K562 (cell line): ENCODE results near the gene SPRED2. TPM values are rescaled to one million over a fixed set of nuclear protein-coding genes. Genes with fewer than 3 reads are reported as not detected.

Experiments
- BCL6 ChIP-seq: fragments of 250-450 bp; sonication (Bioruptor Pico); IDR thresholded peaks from 2 replicates; pipeline ENCODE4 v1.4.0; 2020
- BRCA1 ChIP-seq, 2 experiments: fragments of 450-650 bp in 1 of 2; sonication (generic) in 1 of 2; formaldehyde crosslinking in 1 of 2; IDR thresholded peaks; 2 replicates each; pipeline versions ENCODE4 v1.5.0 to v1.6.1; 2017 to 2020; ENCODE audit warnings: mild to moderate bottlenecking in 1 of 2, missing genetic modification reagents in 1 of 2
- DDX20 ChIP-seq: fragments of 450-650 bp; IDR thresholded peaks from 2 replicates; pipeline ENCODE4 v1.6.1; 2016; ENCODE audit warnings: missing genetic modification characterization, low read depth, mild to moderate bottlenecking, missing compliant biosample characterization, moderate library complexity
- DNMT1 ChIP-seq: fragments of 450-650 bp; IDR thresholded peaks from 2 replicates; pipeline ENCODE4 v1.6.1; 2016; ENCODE audit warnings: antibody characterized with exemption, mild to moderate bottlenecking
- HDAC8 ChIP-seq: fragments of 450-650 bp; IDR thresholded peaks from 2 replicates; pipeline ENCODE4 v1.6.1; 2016; ENCODE audit warnings: mild to moderate bottlenecking, missing genetic modification characterization, moderate library complexity, missing compliant biosample characterization
- HNRNPLL ChIP-seq: fragments of 200-400 bp; formaldehyde crosslinking; IDR thresholded peaks from 2 replicates; pipeline ENCODE4 v1.6.1; 2017; ENCODE audit warnings: low read length, low read depth, mild to moderate bottlenecking; ENCODE audit not compliant: poor library complexity, severe bottlenecking
- NR2C2 ChIP-seq, 2 experiments: fragments of 200-800 bp in 1 of 2; sonication (Bioruptor generic) in 1 of 2; sonication (generic) in 1 of 2; formaldehyde crosslinking in 1 of 2; IDR thresholded peaks; 2 replicates each; pipeline versions ENCODE4 v1.6.1 to v1.8.0; 2016 to 2022; ENCODE audit warnings: mild to moderate bottlenecking in 1 of 2, missing compliant biosample characterization in 1 of 2, missing genetic modification characterization in 1 of 2, missing genetic modification reagents in 1 of 2
- NUFIP1 ChIP-seq: fragments of 450-650 bp; IDR thresholded peaks from 2 replicates; pipeline ENCODE4 v1.6.1; 2018; ENCODE audit not compliant: partially characterized antibody
- ZC3H11A ChIP-seq: IDR thresholded peaks from 2 replicates; pipeline ENCODE4 v1.6.1; 2012; ENCODE audit warnings: low read depth, low read length, improper control_type of control experiment
- ZNF124 ChIP-seq: sonication (generic); formaldehyde crosslinking; IDR thresholded peaks from 2 replicates; pipeline ENCODE4 v1.8.1; 2022; ENCODE audit warnings: missing genetic modification reagents
- polyA plus RNA-seq, 8 experiments: library from polyadenylated mRNA; depleted of rRNA in 4 of 8; stranded (reverse) in 5 of 8; unstranded in 3 of 8; fragments of >200 nt; fragmentation: Nextera tagmentation in 2 of 8; fragmentation: Illumina TruSeq in 1 of 8; extraction: Ambion mirVana in 2 of 8; extraction: Trizol in 1 of 8; gene quantifications; 2 replicates each; pipeline versions ENCODE4 v1.2.1 to v1.2.3, GENCODE V29; 2011 to 2014; ENCODE audit warnings: inconsistent platforms in 1 of 8, missing spikeins in 1 of 8
- total RNA-seq, 7 experiments: library from RNA; depleted of rRNA in 6 of 7; stranded (reverse); fragments of >200 nt in 6 of 7; fragmentation: Illumina TruSeq in 2 of 7; extraction: Trizol in 2 of 7; gene quantifications; 2 replicates each; pipeline versions ENCODE4 v1.2.1 to v1.2.3, GENCODE V29; 2011 to 2021; ENCODE audit warnings: low replicate concordance in 1 of 7
- TF ChIP-seq, protein P1 (sequence below), 2 experiments: fragments of 450-650 bp; IDR thresholded peaks; 2 replicates each; pipeline ENCODE4 v1.6.1; 2016; ENCODE audit warnings: mild to moderate bottlenecking in 2 of 2, borderline replicate concordance in 1 of 2, low read depth in 1 of 2, moderate library complexity in 1 of 2
- TF ChIP-seq, protein P2 (sequence below): fragments of 250-450 bp; sonication (Bioruptor Pico); IDR thresholded peaks from 2 replicates; pipeline ENCODE4 v1.5.1; 2021; ENCODE audit warnings: mild to moderate bottlenecking
- TF ChIP-seq, protein P3 (sequence below), 3 experiments: fragments of 200-800 bp in 1 of 3; sonication (Bioruptor generic) in 1 of 3; sonication (generic) in 1 of 3; formaldehyde crosslinking in 1 of 3; IDR thresholded peaks; 2 replicates each; pipeline versions ENCODE4 v1.6.1 to v1.8.0; 2016 to 2022; ENCODE audit warnings: mild to moderate bottlenecking in 2 of 3, missing compliant biosample characterization in 2 of 3, missing genetic modification characterization in 2 of 3, missing genetic modification reagents in 1 of 3

Gene SPRED2
- total and polyA plus RNA-seq, 9 of the 15 experiments (the other 6 are each of a cell fraction or from before 2014, with no cell fraction given) = 4.6 to 50.8 (median 14.1) TPM

DNA sequence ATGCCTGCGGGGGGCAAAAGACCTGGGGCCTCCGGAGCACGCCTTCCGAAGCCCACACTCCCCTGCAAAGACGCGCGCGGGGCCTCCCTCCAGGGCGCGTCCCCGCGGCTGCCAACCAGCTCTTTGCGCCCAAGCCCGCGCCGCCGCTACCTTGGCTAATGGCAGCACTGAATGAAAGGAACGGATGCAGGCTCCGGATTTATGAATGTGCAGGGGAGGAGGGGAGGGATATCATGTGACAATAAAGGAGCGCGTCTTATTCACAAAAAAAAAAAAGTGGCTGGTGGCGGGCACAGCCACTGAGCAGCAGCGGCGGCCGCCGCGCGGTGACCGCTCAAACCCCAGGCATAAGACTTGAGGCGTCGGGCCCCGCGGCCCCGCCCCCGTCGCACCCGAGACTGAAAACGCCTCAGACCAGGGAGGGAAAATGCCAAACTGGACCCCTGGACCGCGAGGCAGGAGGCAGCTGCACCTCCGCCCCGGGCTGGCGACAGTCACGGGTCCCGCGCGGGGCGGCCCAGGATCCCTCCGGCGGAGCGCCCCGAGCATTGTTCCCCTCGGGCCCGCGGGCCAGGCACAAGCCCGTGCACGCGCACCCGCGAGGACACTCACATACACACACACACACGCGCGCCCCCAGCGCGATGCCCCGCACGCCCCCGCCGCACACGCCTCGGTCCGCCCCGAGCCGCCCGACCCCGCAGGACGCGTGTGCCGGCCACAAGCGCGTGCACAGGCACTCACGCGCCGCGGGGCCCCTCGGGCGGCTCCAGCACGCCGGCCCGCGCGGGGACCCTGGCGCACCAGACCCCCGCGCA lies 1.6 kb downstream of the SPRED2 start (continued):
- TF ChIP-seq, protein P1, sequence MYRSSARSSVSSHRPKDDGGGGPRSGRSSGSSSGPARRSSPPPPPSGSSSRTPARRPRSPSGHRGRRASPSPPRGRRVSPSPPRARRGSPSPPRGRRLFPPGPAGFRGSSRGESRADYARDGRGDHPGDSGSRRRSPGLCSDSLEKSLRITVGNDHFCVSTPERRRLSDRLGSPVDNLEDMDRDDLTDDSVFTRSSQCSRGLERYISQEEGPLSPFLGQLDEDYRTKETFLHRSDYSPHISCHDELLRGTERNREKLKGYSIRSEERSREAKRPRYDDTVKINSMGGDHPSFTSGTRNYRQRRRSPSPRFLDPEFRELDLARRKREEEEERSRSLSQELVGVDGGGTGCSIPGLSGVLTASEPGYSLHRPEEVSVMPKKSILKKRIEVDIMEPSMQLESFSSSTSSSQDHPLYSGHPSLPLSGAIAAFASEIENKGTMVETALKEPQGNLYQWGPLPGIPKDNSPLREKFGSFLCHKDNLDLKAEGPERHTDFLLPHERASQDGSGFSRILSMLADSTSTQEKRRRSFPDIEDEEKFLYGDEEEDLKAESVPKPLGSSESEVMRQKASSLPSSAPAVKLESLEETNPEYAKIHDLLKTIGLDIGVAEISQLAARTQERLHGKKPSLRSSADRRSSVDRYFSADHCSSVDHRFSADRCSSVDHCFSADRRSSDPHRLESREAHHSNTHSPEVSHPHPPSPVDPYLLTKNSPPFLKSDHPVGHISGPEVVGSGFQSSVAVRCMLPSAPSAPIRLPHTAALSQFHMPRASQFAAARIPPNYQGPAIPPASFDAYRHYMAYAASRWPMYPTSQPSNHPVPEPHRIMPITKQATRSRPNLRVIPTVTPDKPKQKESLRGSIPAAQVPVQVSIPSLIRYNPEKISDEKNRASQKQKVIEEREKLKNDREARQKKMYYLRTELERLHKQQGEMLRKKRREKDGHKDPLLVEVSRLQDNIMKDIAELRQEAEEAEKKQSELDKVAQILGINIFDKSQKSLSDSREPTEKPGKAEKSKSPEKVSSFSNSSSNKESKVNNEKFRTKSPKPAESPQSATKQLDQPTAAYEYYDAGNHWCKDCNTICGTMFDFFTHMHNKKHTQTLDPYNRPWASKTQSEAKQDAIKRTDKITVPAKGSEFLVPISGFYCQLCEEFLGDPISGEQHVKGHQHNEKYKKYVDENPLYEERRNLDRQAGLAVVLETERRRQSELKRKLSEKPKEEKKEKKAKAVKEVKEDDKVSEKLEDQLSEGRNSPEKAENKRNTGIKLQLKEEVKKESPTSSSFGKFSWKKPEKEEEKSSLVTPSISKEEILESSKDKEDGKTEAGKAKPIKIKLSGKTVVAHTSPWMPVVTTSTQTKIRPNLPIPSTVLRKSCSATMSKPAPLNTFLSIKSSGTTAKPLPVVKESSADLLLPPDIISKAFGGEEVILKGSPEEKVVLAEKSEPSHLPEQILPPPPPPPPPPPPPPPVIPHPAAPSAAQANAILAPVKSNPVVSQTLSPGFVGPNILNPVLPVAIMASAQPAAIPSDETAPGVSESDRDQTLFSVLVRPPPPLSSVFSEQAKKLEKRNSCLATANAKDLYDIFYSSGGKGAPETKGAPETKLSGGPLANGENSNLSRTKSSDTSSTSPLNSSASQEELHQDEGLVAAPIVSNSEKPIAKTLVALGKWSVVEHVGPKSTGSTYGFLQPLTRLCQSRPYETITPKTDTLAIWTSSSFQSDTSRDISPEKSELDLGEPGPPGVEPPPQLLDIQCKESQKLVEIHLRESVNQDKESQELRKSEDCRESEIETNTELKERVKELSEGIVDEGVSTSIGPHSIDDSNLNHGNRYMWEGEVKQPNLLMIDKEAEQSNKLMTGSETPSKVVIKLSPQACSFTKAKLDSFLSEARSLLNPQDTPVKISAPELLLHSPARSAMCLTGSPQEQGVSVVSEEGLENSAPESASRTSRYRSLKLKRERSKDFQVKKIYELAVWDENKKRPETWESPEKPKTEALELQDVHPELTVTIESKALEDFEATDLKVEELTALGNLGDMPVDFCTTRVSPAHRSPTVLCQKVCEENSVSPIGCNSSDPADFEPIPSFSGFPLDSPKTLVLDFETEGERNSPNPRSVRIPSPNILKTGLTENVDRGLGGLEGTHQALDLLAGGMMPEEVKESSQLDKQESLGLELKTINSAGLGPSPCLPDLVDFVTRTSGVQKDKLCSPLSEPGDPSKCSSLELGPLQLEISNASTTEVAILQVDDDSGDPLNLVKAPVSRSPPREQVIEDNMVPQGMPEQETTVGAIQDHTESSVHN (IDR thresholded peaks at IDR 0.05; ENCODE audit: borderline replicate concordance in 1 of 2, low read depth in 1 of 2) = no peak
- TF ChIP-seq HNRNPLL (no peak), BRCA1 (IDR thresholded peaks at IDR 0.05) (no peak), BRCA1 (CRISPR knock-in tag; IDR thresholded peaks at IDR 0.05) (no peak), NR2C2 (CRISPR knock-in tag; IDR thresholded peaks at IDR 0.05) (no peak), NR2C2 (tag; IDR thresholded peaks at IDR 0.05) (no peak), DDX20 (tag) (no peak), NUFIP1 (no peak), ZC3H11A (no peak), HDAC8 (tag) (no peak), BCL6 (CRISPR knock-in tag) (no peak), ZNF124 (CRISPR knock-in tag) (no peak), DNMT1 (no peak)
- TF ChIP-seq, protein P2, sequence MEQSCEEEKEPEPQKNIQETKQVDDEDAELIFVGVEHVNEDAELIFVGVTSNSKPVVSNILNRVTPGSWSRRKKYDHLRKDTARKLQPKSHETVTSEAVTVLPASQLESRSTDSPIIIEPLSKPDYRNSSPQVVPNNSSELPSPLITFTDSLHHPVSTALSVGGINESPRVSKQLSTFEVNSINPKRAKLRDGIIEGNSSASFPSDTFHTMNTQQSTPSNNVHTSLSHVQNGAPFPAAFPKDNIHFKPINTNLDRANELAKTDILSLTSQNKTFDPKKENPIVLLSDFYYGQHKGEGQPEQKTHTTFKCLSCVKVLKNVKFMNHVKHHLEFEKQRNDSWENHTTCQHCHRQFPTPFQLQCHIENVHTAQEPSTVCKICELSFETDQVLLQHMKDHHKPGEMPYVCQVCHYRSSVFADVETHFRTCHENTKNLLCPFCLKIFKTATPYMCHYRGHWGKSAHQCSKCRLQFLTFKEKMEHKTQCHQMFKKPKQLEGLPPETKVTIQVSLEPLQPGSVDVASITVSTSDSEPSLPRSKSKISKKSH (CRISPR knock-in tag) = no peak
- TF ChIP-seq, protein P3, sequence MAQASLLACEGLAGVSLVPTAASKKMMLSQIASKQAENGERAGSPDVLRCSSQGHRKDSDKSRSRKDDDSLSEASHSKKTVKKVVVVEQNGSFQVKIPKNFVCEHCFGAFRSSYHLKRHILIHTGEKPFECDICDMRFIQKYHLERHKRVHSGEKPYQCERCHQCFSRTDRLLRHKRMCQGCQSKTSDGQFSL (CRISPR knock-in tag; IDR thresholded peaks at IDR 0.05) = no peak
- TF ChIP-seq, protein P3 (tag; IDR thresholded peaks at IDR 0.05) = no peak
